HT-29 (cell line): ENCODE measurements around the gene ASB4. TPM values are rescaled to one million over a fixed set of nuclear protein-coding genes. Genes with fewer than 3 reads are reported as not detected.
"Not testable (repeated sequence)": the region's sequence is repeated elsewhere in the genome, so short reads cannot be mapped to it uniquely, and the experiment has no call there.

Experiments used
- DNase-seq: peaks from one replicate; pipeline ENCODE4 v3.0.0-alpha.2; 2015; ENCODE audit warnings: low spot score
- total RNA-seq: library from RNA; depleted of rRNA; stranded (reverse); fragments of >200 nt; shearing (Covaris generic); gene quantifications from 2 replicates; pipeline ENCODE4 v1.2.3, GENCODE V29; 2014

ASB4 gene
- total RNA-seq, 1 experiment from 2014 or later, result 0.10 TPM

GRCh38 chr7:95478272-95479037 lies 7.3 kb upstream of the ASB4 start:
- peak; percentile 68 for DNase-seq

- no peak for DNase-seq
Observed at GRCh38 chr7:95479992-95480624, 5.6 kb upstream of the ASB4 start.

DNA sequence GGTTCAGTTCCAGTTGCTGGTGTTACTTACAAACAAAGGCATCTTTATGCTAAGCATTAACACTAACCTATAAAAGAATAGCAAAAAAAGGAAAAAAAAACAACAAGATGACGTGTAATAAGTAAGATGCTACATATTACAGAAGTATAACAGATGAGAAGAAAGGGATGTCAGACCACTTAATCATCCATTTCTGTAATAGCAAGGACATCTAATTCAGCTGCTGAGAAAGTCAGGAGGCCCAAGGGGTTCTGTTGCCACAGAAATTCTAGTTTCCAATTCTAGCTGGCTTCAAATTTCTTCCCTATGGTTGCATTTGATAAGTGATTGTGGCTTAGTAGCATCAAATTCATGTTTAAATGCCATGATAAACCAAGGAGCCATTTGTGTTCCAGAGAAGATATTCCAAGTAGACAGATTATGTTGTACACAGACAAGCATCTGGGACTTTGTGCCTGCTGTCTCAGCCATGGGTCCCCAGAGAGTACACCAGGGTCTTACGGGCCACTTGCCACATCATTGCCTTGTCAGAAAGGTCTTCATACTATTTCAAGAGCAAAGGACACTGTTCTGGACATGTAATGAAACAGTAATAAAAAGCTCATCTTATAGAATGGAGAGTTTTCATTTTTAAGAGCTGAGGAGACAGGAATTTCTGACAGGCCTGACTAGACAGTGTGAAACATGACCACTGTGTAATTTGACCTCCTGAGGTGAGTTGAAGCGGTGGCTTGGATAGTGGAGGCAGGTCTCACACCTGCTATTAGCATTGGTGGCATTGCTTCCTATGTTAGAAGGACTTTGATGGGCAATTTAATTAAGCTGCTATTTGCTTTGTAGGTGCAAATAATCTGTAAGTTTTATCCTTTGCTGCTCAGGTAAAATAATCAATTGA lies 4.2 kb upstream of the ASB4 start:
- no peak for DNase-seq

DNA sequence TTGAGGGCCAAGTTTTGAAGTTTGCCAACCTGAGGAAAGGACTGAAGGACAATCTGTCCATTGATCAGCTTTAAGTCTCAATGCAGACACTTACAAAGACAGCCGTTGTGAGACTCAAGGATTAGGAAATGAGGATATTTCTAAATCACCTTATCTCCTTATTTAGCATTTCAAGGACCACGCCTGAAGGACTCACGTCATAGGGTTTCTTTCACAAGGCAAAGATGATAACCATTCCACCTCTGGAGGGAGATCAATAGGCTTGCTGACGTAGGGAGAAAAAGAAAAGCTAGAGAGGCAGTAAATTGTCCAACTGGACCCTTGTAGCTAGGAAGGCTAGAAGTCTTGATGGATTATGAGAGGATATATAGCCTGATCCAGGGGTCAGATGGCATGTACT lies 3.3 kb upstream of the ASB4 start:
- no peak for DNase-seq

- no peak for DNase-seq
Observed at GRCh38 chr7:95490231-95490762, 4.6 kb downstream of the ASB4 start.

DNA sequence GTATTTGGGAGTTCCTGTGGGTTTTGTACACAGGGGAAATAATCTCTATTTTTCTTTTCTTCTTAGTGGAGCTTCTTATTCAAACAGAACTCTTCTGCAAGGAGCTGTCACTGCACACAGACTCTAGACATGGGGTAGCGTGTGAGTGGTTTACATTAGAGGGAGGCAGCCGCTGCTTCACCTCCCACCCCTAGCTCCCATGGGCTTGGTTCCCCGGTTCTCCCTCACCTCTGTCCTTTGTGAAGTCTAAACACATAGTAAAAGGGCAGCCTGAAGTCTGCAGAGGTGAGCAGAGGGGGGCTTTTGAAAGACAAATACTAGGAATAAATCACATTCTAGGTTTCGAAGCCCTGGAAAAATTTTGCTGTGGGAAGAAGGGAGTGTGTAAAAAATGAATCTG lies 5.5 kb downstream of the ASB4 start:
- no peak for DNase-seq

DNA sequence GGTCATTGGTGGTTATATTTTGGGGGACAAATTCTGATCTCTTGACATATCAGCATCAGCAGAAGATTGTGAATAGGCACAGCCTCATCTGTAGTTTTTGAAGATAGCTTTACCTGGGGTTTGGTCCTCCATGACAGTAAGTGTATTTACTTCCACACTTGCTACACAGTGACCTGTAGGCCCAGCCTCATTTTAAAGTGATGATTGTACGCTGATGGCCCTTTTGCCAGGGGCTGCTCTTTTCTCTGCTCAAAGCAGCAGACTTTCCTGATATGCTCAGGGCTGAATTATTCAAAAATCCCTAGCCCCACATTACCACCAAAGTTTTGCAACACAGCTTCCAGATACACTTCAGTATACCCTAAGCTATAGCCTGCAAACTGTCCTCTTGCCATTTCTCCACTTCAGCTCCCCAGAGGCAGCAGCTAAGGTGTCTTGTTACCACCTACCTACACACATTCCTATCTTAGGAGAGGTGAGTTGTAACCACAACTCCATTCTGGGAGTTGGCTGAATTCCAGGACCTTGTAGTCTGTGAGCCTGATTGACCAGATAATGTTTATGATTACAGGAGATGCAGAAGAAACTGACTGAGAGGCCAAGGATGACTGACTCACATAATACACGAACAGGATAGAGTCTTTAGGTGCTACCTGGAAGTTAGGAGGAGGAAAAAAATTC lies 6.0 kb downstream of the ASB4 start:
- DNase-seq, result peak; percentile 98

- no peak for DNase-seq
Observed at GRCh38 chr7:95493247-95493646, 7.5 kb downstream of the ASB4 start.

- DNase-seq, result no peak
Observed at GRCh38 chr7:95493844-95494243, 8.1 kb downstream of the ASB4 start.

DNA sequence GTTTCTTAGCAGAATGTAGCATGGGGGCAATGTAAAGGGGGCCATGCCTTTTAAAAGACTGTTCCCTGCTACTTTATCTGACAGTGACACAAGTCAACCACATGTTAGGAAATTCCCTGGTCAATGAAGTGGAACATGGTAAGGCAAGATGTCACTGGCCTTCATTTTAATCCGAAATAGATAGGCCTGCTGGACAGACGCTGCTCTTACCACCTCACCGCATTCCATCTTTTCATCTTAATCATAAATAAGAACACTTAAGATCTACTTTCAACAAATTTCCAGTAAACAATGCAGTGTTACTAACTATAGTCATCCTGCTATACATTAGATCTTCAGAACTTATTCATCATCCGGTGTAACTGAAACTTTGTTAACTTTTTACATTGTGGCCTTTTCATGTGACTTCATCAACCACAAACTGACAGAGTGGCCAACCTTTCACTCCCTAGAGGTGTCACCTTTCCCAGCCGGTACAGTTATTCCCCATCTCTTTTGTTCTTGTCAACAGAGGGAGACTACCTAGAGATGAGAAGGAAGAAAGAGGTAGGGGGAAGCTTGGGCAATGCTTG lies 15.6 kb downstream of the ASB4 start:
- DNase-seq, result no peak

DNA sequence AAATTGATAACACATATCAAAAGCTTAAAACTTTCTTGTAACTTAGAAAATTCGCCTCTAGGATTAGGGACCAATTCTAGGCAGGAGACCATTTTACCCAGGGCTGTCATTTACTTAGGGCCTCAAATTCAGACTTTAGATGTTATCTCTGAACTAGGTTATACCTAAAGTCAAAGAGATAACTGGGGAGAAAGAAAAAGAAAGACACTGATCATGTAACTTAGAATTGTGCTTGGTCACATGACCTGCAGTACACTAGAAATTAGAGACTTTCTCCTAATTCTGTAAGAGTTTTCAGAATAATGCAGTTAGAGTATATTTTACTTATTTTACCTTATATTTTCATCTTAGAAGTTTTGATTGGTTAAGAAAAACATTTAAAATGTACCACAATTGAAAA lies 16.7 kb downstream of the ASB4 start:
- DNase-seq, result no peak

DNA sequence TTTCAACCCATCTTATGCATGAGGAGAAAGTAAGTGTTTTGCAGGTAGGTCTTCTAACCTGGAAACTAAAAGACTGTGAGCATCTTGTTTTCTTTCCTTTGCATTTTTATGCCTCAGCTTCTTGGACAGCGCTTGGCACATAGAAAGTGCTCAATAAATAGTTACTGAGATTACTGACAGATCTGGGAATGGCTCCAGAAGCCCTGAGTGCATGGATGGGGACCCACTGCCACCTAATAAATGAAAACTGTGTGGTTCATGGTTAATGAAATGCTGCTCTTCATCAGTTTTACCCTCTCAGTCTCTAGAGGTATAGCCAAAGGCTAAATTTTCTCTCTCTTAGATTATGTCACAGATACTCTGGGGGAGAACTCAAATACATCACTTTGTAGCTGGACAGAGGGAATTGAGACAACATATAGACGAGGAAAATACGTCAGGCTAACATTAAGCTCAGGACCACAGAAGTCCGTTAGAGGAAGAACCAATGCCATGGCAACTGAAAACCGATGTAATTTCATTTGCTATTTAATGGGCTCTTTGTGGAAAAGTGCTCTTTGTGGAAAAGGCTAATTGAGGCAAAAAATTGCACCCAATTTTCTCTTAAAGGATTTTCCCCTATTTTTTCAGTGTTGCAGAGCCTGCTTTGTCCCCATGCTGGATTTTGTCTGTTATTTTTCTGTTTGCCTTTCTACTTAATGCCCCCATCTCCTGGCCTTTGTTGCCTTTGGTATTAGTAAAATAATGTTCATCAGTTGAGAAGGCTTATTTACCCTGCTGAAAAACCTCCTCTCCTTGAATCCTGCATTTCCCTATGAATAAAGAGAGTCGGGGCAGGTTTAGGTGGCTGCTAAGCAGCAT lies 17.8 kb downstream of the ASB4 start:
- DNase-seq, result no peak

- DNase-seq, result not testable (repeated sequence)
Observed at GRCh38 chr7:95504132-95504588, 18.4 kb downstream of the ASB4 start.

DNA sequence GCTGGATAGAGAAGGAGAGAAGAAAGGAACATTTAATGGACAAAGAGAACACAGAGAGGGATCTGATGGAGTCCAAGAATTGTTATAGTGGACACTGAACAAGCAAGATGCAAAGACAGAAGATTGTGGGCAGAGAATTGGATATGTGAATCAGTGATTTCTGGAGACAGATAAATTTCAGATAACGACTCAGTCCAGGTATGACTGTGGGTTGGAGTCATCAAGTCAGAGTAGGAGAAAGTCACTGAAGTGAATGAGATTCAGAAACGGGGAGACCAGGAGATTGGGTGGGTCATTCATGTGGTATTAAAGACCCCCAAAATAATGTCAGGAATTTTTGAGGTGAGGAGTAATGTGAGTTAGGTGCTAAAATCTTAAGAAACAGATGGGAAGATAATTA lies 23.0 kb downstream of the ASB4 start:
- no peak for DNase-seq

GRCh38 chr7:95509199-95509598 lies 23.5 kb downstream of the ASB4 start:
- peak; percentile 53 for DNase-seq

- peak; percentile 93 for DNase-seq
Observed at GRCh38 chr7:95511716-95512260, 26.0 kb downstream of the ASB4 start.

GRCh38 chr7:95517458-95517857 lies 31.7 kb downstream of the ASB4 start:
- DNase-seq, result no peak

- no peak for DNase-seq
Observed at GRCh38 chr7:95517870-95518269, 32.1 kb downstream of the ASB4 start.

DNA sequence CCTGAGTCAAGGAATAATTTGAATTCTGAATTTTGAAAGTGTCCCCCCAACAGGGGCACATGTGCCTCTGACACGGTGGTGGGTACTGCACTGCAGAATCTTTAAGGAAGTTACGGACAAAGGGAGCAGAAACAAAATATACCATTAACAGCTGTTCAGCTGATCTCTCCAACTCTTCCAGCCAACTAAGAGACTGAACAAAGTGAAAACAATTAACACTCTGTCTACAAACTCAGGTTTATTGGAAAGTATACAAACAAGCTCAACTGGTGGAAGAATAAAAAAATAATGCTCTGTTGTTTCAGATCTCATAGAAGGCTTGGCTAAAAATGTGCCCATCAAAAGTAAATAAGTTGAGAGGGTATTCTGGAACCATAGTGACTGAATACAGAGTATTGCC lies 34.4 kb downstream of the ASB4 start:
- no peak for DNase-seq

DNA sequence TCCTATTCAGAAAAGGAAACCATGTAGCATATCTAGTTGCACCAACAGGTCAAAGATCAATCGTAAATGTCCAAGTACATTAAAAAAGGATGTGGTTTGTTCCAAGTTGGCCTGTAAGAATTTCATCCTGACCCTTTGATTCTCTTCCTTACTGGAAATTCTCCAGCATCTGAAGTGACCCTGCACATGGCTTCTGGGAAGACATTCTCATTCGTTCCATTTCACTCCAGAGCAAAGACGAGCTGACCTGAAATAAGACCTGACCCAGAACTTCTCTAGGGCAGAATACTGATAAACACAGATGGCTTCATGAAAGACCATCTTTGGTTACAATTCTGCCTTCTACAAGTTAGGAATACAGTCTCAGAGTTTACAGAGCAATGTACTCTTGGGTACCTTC lies 39.8 kb downstream of the ASB4 start:
- no peak for DNase-seq
